Lower lobe of right lung (tissue), 2 donors: ENCODE measurements around the gene BTK. TPM values are rescaled to one million over a fixed set of nuclear protein-coding genes. Genes with fewer than 3 reads are reported as not detected.
"Not testable (repeated sequence)": the region's sequence is repeated elsewhere in the genome, so short reads cannot be mapped to it uniquely, and the experiment has no call there.

ENCODE experiments used
- ATAC-seq, 2 donors: fragments of 200-7000 bp; cut with Tn5 transposase; one replicate each; pipeline ENCODE4 v1.9.1; 2020 to 2022; ENCODE audit warnings: mild to moderate bottlenecking in 2 of 2, moderate library complexity in 2 of 2
- DNase-seq: peaks from one replicate; pipeline ENCODE4 v3.0.0-alpha.2; 2020
- H3K27ac ChIP-seq: fragments of 200-600 bp; one replicate; pipeline ENCODE4 v1.8.0; 2022
- H3K27me3 ChIP-seq: fragments of 200-600 bp; one replicate; pipeline ENCODE4 v1.8.0; 2022; ENCODE audit warnings: low read depth
- H3K36me3 ChIP-seq: fragments of 200-600 bp; one replicate; pipeline ENCODE4 v1.8.0; 2022; ENCODE audit warnings: mild to moderate bottlenecking
- H3K4me1 ChIP-seq: fragments of 200-600 bp; one replicate; pipeline ENCODE4 v1.8.0; 2022
- H3K4me3 ChIP-seq: fragments of 200-600 bp; one replicate; pipeline ENCODE4 v1.8.0; 2022; ENCODE audit warnings: mild to moderate bottlenecking
- H3K9me3 ChIP-seq: fragments of 200-600 bp; one replicate; pipeline ENCODE4 v1.8.0; 2022
- CTCF ChIP-seq: fragments of 200-600 bp; IDR thresholded peaks from one replicate; pipeline ENCODE4 v1.8.0; 2022; ENCODE audit warnings: antibody characterized with exemption, mild to moderate bottlenecking
- intact Hi-C: fragments of 100-400 bp; cut with DNase I; formaldehyde crosslinking; loops from one replicate; pipeline ENCODE4 v1.11.0; 2022
- total RNA-seq: library from RNA; stranded (reverse); fragmentation: NEBNext Ultra II Directional; extraction: Animal tissue kit (Norgen Biotek cat#: 25700); gene quantifications from one replicate; pipeline ENCODE4 v1.2.1, GENCODE V29; 2021
- donor health status: DM: no; HTN: yes; CAD: no; lungs with severe emphysema.

BTK gene
- total RNA-seq, 1 donor from 2014 or later = 62.8 TPM

- Histone ChIP-seq H3K9me3 (no peaks in the 10 kb centered on the region), H3K27me3 (no peaks in the 10 kb centered on the region), H3K4me1 (no peaks in the 10 kb centered on the region), H3K27ac (no peak overlapping the region), H3K4me3 (no peak overlapping the region), H3K36me3 (no peaks in the 10 kb centered on the region)
- DNase-seq (no peak), ATAC-seq (no peak)
- intact Hi-C loops = no loop called here
- no peak for TF ChIP-seq CTCF
These were observed 48.2 kb downstream of the BTK start for GRCh38 chrX:101337776-101338271.

GRCh38 chrX:101334310-101334709 lies 51.7 kb downstream of the BTK start:
- H3K36me3 ChIP-seq, intact Hi-C loops, DNase-seq, H3K4me1 ChIP-seq, H3K9me3 ChIP-seq, H3K4me3 ChIP-seq, H3K27ac ChIP-seq, H3K27me3 ChIP-seq, ATAC-seq: not testable (repeated sequence)

- H3K4me3 ChIP-seq, H3K4me1 ChIP-seq, DNase-seq, intact Hi-C loops, H3K9me3 ChIP-seq, ATAC-seq, H3K27me3 ChIP-seq, H3K27ac ChIP-seq, H3K36me3 ChIP-seq: not testable (repeated sequence)
These were observed 59.4 kb downstream of the BTK start for GRCh38 chrX:101326600-101326999.

- Histone ChIP-seq H3K27ac (no peak overlapping the region), H3K36me3 (no peaks in the 10 kb centered on the region), H3K4me1 (no peaks in the 10 kb centered on the region), H3K4me3 (no peak overlapping the region), H3K27me3 (no peaks in the 10 kb centered on the region), H3K9me3 (no peaks in the 10 kb centered on the region)
- intact Hi-C loops = no loop called here
- DNase-seq (no peak), ATAC-seq (no peak)
- TF ChIP-seq CTCF = no peak
These were observed 82.2 kb downstream of the BTK start for GRCh38 chrX:101303790-101304189.

Other genes starting within 250 kb of the BTK start
- not detected for gene DRP2, start 166.4 kb downstream of the BTK start, total RNA-seq
- not detected for gene TAF7L, start 94.9 kb downstream of the BTK start, total RNA-seq
- gene TIMM8A, start 37.4 kb downstream of the BTK start, total RNA-seq = 6.6 TPM
- gene RPL36A, start 4.8 kb upstream of the BTK start, total RNA-seq = 154 TPM
- gene GLA, start 21.7 kb upstream of the BTK start, total RNA-seq = 51.1 TPM
- gene HNRNPH2, start 22.0 kb upstream of the BTK start, total RNA-seq = 62.1 TPM
- 14.3 TPM for gene ARMCX4, start 99.3 kb upstream of the BTK start, total RNA-seq
- gene ARMCX1, start 164.4 kb upstream of the BTK start, total RNA-seq = 18.8 TPM
- 36.5 TPM for gene ARMCX6, start 231.8 kb upstream of the BTK start, total RNA-seq
- gene ARMCX3, start 237.0 kb upstream of the BTK start, total RNA-seq = 48.4 TPM